Activated T-helper 17 cell treated with anti-CD3 and anti-CD28 coated beads, Interleukin-2, amount 50 U/mL, for 72 hours (primary cell): Measurements from ENCODE around the gene LCE6A. TPM values are rescaled to one million over a fixed set of nuclear protein-coding genes. Genes with fewer than 3 reads are reported as not detected.

Source experiments
- ATAC-seq: fragments of 150-1000 bp; cut with Tn5 transposase; replicated peaks from 2 replicates; pipeline ENCODE4 v1.10.0; 2021; ENCODE audit warnings: mild to moderate bottlenecking, moderate library complexity
- H3K27ac Mint-ChIP-seq: one replicate; pipeline ENCODE4 v1.8.0; 2022; ENCODE audit warnings: mixed read lengths
- H3K27me3 Mint-ChIP-seq: one replicate; pipeline ENCODE4 v1.8.0; 2022; ENCODE audit warnings: mixed read lengths
- H3K36me3 Mint-ChIP-seq: one replicate; pipeline ENCODE4 v1.8.0; 2022; ENCODE audit warnings: low read depth, mild to moderate bottlenecking, mixed read lengths
- H3K4me1 Mint-ChIP-seq: one replicate; pipeline ENCODE4 v1.8.0; 2022; ENCODE audit warnings: mixed read lengths
- H3K4me3 Mint-ChIP-seq: one replicate; pipeline ENCODE4 v1.8.0; 2022; ENCODE audit warnings: mild to moderate bottlenecking, mixed read lengths
- H3K9me3 Mint-ChIP-seq: one replicate; pipeline ENCODE4 v1.8.0; 2022; ENCODE audit warnings: mixed read lengths
- total RNA-seq, 2 donors: library from RNA; stranded (reverse); gene quantifications; one replicate each; pipeline ENCODE4 v1.2.3, GENCODE V29; 2022

Gene LCE6A
- total RNA-seq, 2 donors from 2014 or later, result not detected

- ATAC-seq, result no peak
- no peak overlapping the region for H3K4me3 Mint-ChIP-seq
- no peaks in the 10 kb centered on the region for H3K36me3 Mint-ChIP-seq
- H3K27ac Mint-ChIP-seq, result no peak overlapping the region
- H3K9me3 Mint-ChIP-seq, result peaks cover 4% of the 10 kb centered on the region
- peaks cover 5% of the 10 kb centered on the region for H3K4me1 Mint-ChIP-seq
- peaks cover 14% of the 10 kb centered on the region for H3K27me3 Mint-ChIP-seq
Observed at GRCh38 chr1:152884966-152885624, 42.4 kb downstream of the LCE6A start.

GRCh38 chr1:152886085-152886484 is 43.4 kb downstream of the LCE6A start:
- Mint-ChIP-seq H3K9me3 (peaks cover 4% of the 10 kb centered on the region), H3K4me3 (no peak overlapping the region), H3K27ac (no peak overlapping the region), H3K27me3 (peaks cover 21% of the 10 kb centered on the region), H3K4me1 (no peaks in the 10 kb centered on the region), H3K36me3 (no peaks in the 10 kb centered on the region)
- ATAC-seq, result no peak

GRCh38 chr1:152886758-152887409 is 44.2 kb downstream of the LCE6A start:
- no peaks in the 10 kb centered on the region for H3K4me1 Mint-ChIP-seq
- H3K9me3 Mint-ChIP-seq, result peaks cover 4% of the 10 kb centered on the region
- H3K27me3 Mint-ChIP-seq, result peaks cover 25% of the 10 kb centered on the region
- no peak overlapping the region for H3K4me3 Mint-ChIP-seq
- no peak for ATAC-seq
- no peak overlapping the region for H3K27ac Mint-ChIP-seq
- no peaks in the 10 kb centered on the region for H3K36me3 Mint-ChIP-seq

GRCh38 chr1:152888126-152888525 is 45.5 kb downstream of the LCE6A start:
- H3K27me3 Mint-ChIP-seq, result peaks cover 30% of the 10 kb centered on the region
- no peak overlapping the region for H3K27ac Mint-ChIP-seq
- no peak for ATAC-seq
- peaks cover 4% of the 10 kb centered on the region for H3K9me3 Mint-ChIP-seq
- H3K4me3 Mint-ChIP-seq, result no peak overlapping the region
- no peaks in the 10 kb centered on the region for H3K4me1 Mint-ChIP-seq
- no peaks in the 10 kb centered on the region for H3K36me3 Mint-ChIP-seq

Other genes with a start within 250 kb of the LCE6A start
- not detected for gene LCE3C, start 242.6 kb upstream of the LCE6A start, total RNA-seq
- not detected for gene LCE3B, start 229.0 kb upstream of the LCE6A start, total RNA-seq
- not detected for gene LCE3A, start 219.8 kb upstream of the LCE6A start, total RNA-seq
- not detected for gene LCE2D, start 179.5 kb upstream of the LCE6A start, total RNA-seq
- gene LCE2C, start 167.6 kb upstream of the LCE6A start, total RNA-seq, result not detected
- not detected for gene LCE2B, start 156.7 kb upstream of the LCE6A start, total RNA-seq
- not detected for gene LCE2A, start 144.5 kb upstream of the LCE6A start, total RNA-seq
- gene LCE4A, start 134.7 kb upstream of the LCE6A start, total RNA-seq, result not detected
- gene KPRP, start 84.8 kb upstream of the LCE6A start, total RNA-seq, result not detected
- not detected for gene LCE1F, start 67.7 kb upstream of the LCE6A start, total RNA-seq
- gene LCE1E, start 56.6 kb upstream of the LCE6A start, total RNA-seq, result not detected
- not detected for gene LCE1D, start 46.1 kb upstream of the LCE6A start, total RNA-seq
- not detected for gene LCE1C, start 36.2 kb upstream of the LCE6A start, total RNA-seq
- not detected for gene LCE1B, start 30.9 kb upstream of the LCE6A start, total RNA-seq
- gene LCE1A, start 15.4 kb upstream of the LCE6A start, total RNA-seq, result not detected
- not detected for gene LCE7A, start 17.1 kb downstream of the LCE6A start, total RNA-seq
- not detected for gene SMCP, start 35.5 kb downstream of the LCE6A start, total RNA-seq
- gene IVL, start 65.7 kb downstream of the LCE6A start, total RNA-seq, result not detected
- gene SPRR5, start 104.3 kb downstream of the LCE6A start, total RNA-seq, result not detected
- not detected for gene SPRR4, start 127.8 kb downstream of the LCE6A start, total RNA-seq
- gene SPRR1A, start 141.2 kb downstream of the LCE6A start, total RNA-seq, result not detected
- not detected for gene SPRR3, start 158.9 kb downstream of the LCE6A start, total RNA-seq
- gene SPRR1B, start 188.3 kb downstream of the LCE6A start, total RNA-seq, result not detected
- gene SPRR2D, start 198.3 kb downstream of the LCE6A start, total RNA-seq, result not detected
- not detected for gene SPRR2A, start 214.7 kb downstream of the LCE6A start, total RNA-seq
- not detected for gene SPRR2B, start 228.8 kb downstream of the LCE6A start, total RNA-seq